Panc1 (cell line): Measurements from ENCODE around the gene ROCK2. TPM values are rescaled to one million over a fixed set of nuclear protein-coding genes. Genes with fewer than 3 reads are reported as not detected.

ENCODE experiments used
- ATAC-seq: fragments of 200-7000 bp; cut with Tn5 transposase; 2 replicates; pipeline ENCODE4 v1.9.1; 2020; ENCODE audit warnings: mild to moderate bottlenecking, moderate library complexity
- BruUV-seq: library from RNA; stranded (reverse); fragments of 400-500 nt; replicated peaks from 2 replicates; lab custom pipeline; 2021; lab: Mats Ljungman, UMichigan
- CTCF ChIA-PET: fragments of 300-600 bp; sonication (Branson Sonifier 250); formaldehyde crosslinking; loops from one replicate; lab custom pipeline; 2022; ENCODE audit warnings: antibody characterized with exemption; lab: Charles Lee
- POLR2A ChIA-PET: fragments of 300-600 bp; sonication (Branson Sonifier 250); formaldehyde crosslinking; loops from one replicate; lab custom pipeline; 2022; ENCODE audit warnings: antibody characterized with exemption; lab: Charles Lee
- DNase-seq: peaks from one replicate; pipeline ENCODE4 v3.0.0-alpha.2; 2010; ENCODE audit warnings: low read depth, low spot score
- H3K27ac ChIP-seq: 2 replicates; pipeline ENCODE4 v1.5.1; 2011; ENCODE audit warnings: mild to moderate bottlenecking, low read length, inconsistent platforms
- H3K27me3 ChIP-seq: fragments of 200-500 bp; sonication (Bioruptor generic); 2 replicates; pipeline ENCODE4 v1.6.0; 2014; ENCODE audit warnings: low read length, inconsistent platforms; ENCODE audit not compliant: control insufficient read depth, insufficient read depth
- H3K36me3 ChIP-seq: fragments of 200-500 bp; sonication (Bioruptor generic); 2 replicates; pipeline ENCODE4 v1.5.1; 2014; ENCODE audit warnings: inconsistent platforms, mild to moderate bottlenecking, low read length, moderate library complexity; ENCODE audit not compliant: control insufficient read depth, insufficient read depth
- H3K4me1 ChIP-seq: 2 replicates; pipeline ENCODE4 v1.5.1; 2011; ENCODE audit warnings: inconsistent platforms, mild to moderate bottlenecking, low read length, moderate library complexity; ENCODE audit not compliant: control insufficient read depth, insufficient read depth
- H3K4me3 ChIP-seq, 2 experiments: 2 replicates each; pipeline ENCODE4 v1.5.1; 2011 to 2012; ENCODE audit warnings: low read depth in 2 of 2, low read length in 2 of 2, mild to moderate bottlenecking in 2 of 2, inconsistent platforms in 1 of 2, moderate library complexity in 1 of 2
- H3K9me3 ChIP-seq: fragments of 200-500 bp; sonication (Bioruptor generic); 2 replicates; pipeline ENCODE4 v1.5.1; 2014; ENCODE audit warnings: low read depth, mild to moderate bottlenecking, inconsistent platforms, low read length, moderate library complexity; ENCODE audit not compliant: control insufficient read depth, insufficient read depth
- CTCF ChIP-seq: fragments of 450-650 bp; IDR thresholded peaks from 2 replicates; pipeline ENCODE4 v1.5.1; 2017; ENCODE audit warnings: mild to moderate bottlenecking
- POLR2AphosphoS5 ChIP-seq: IDR thresholded peaks from 2 replicates; pipeline ENCODE4 v1.6.1; 2012; ENCODE audit warnings: mild to moderate bottlenecking, low read depth, low read length, moderate library complexity
- REST ChIP-seq, 2 experiments: IDR thresholded peaks; 2 replicates each; pipeline ENCODE4 v1.6.1; 2011 to 2012; ENCODE audit warnings: low read depth in 2 of 2, control low read depth in 1 of 2, low read length in 1 of 2, mild to moderate bottlenecking in 1 of 2, moderate library complexity in 1 of 2; ENCODE audit not compliant: insufficient read depth in 1 of 2
- SIN3A ChIP-seq: IDR thresholded peaks from 2 replicates; pipeline ENCODE4 v1.6.1; 2012; ENCODE audit warnings: low read depth, mild to moderate bottlenecking, low read length, moderate library complexity, borderline replicate concordance; ENCODE audit not compliant: insufficient read depth
- TCF7L2 ChIP-seq: IDR thresholded peaks from 2 replicates; pipeline ENCODE4 v1.6.1; 2011; ENCODE audit warnings: mild to moderate bottlenecking, low read depth, low read length, inconsistent platforms
- in situ Hi-C: cut with HindIII; loops from 2 replicates; pipeline ENCODE4 v1.10.0; 2016; ENCODE audit warnings: low sequenced_read_pairs, low pct_unique_long_range_greater_than_20kb
- intact Hi-C: fragments of 100-400 bp; cut with micrococcal nuclease; formaldehyde crosslinking; loops from one replicate; pipeline ENCODE4 v1.10.0; 2022; ENCODE audit not compliant: unreplicated experiment
- total RNA-seq: library from RNA; stranded (reverse); gene quantifications from one replicate; pipeline ENCODE4 v1.2.1, GENCODE V29; 2021; ENCODE audit not compliant: unreplicated experiment

Gene ROCK2
- total RNA-seq, 1 experiment from 2014 or later, result 47.9 TPM

- Histone ChIP-seq H3K27ac (no peak overlapping the region), H3K4me3 (no peak overlapping the region), H3K36me3 (no peaks in the 10 kb centered on the region), H3K4me1 (no peaks in the 10 kb centered on the region), H3K9me3 (no peaks in the 10 kb centered on the region), H3K27me3 (no peaks in the 10 kb centered on the region)
- in situ Hi-C loops (no loop called here), intact Hi-C loops (no loop called here)
- no peak for ATAC-seq
- TF ChIP-seq REST (IDR thresholded peaks at IDR 0.05; ENCODE audit: insufficient read depth in 1 of 2, low read depth in 2 of 2, low read length in 1 of 2) (no peak), CTCF (no peak), TCF7L2 (no peak), SIN3A (no peak), POLR2AphosphoS5 (no peak)
- ChIA-PET CTCF (no interaction called here), POLR2A (no interaction called here)
- no peak for DNase-seq
- BruUV-seq, result no TSS peak
Measured at GRCh38 chr2:11298592-11298991, 45.8 kb downstream of the ROCK2 start.

GRCh38 chr2:11296401-11296800 lies 48.0 kb downstream of the ROCK2 start:
- TF ChIP-seq SIN3A (no peak), TCF7L2 (no peak), POLR2AphosphoS5 (no peak), CTCF (no peak), REST (IDR thresholded peaks at IDR 0.05; ENCODE audit: insufficient read depth in 1 of 2, low read depth in 2 of 2, low read length in 1 of 2) (no peak)
- intact Hi-C loops, result no loop called here
- ChIA-PET POLR2A (no interaction called here), CTCF (no interaction called here)
- H3K27ac ChIP-seq, result no peak overlapping the region
- no peak for DNase-seq
- no peaks in the 10 kb centered on the region for H3K36me3 ChIP-seq
- no peak for ATAC-seq
- H3K4me3 ChIP-seq, result no peak overlapping the region
- no TSS peak for BruUV-seq
- H3K27me3 ChIP-seq, result no peaks in the 10 kb centered on the region
- no peaks in the 10 kb centered on the region for H3K9me3 ChIP-seq
- in situ Hi-C loops, result no loop called here
- H3K4me1 ChIP-seq, result peaks cover 11% of the 10 kb centered on the region
